NCI-H1694 treated with DMSO at 0.1 percent for 48 hours (cell line): ENCODE measurements around the gene MPV17L.
"Not testable (repeated sequence)": the region's sequence is repeated elsewhere in the genome, so short reads cannot be mapped to it uniquely, and the experiment has no call there.

Experiments used
- DNase-seq: peaks from one replicate; lab custom pipeline; 2025; lab: John Stamatoyannopoulos, UW

The MPV17L gene

DNA sequence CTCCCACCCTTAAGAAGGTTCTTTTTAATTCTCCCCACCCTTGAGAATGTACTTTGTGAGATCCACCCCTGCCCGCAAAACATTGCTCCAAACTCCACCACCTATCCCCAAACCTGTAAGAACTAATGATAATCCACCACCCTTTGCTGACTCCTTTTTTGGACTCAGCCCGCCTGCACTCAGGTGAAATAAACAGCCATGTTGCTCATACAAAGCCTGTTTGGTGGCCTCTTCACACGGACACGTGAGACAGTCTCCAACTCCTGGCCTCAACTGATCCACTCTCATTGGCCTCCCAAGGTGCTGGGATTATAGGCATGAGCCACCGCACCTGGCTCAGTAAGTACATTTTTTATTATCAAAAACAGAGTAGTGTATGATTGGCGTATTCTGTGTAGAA lies 13.9 kb downstream of the MPV17L start:
- not testable (repeated sequence) for DNase-seq

- DNase-seq = no peak
Observed at GRCh38 chr16:15415511-15415985, 20.0 kb downstream of the MPV17L start.

DNA sequence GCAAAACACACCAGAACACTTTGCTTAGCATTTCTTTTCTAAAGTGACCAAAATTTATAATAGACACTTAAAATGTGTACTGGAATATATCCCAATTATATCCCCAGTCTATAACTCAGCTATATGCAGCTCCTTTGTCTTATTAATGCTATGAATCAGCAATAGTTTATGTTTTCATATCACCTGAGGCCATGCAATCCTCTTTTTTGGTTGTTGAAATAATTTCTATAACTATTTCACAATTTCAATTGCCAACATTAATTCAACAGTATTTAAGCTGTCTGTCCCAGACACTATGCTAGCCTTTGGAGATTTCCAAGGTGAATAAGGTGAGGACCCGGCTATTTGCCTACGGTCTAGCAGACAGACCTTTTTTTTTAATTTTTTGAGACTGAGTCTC lies 21.6 kb downstream of the MPV17L start:
- no peak for DNase-seq

- no peak for DNase-seq
Observed at GRCh38 chr16:15418206-15418605, 22.7 kb downstream of the MPV17L start.

DNA sequence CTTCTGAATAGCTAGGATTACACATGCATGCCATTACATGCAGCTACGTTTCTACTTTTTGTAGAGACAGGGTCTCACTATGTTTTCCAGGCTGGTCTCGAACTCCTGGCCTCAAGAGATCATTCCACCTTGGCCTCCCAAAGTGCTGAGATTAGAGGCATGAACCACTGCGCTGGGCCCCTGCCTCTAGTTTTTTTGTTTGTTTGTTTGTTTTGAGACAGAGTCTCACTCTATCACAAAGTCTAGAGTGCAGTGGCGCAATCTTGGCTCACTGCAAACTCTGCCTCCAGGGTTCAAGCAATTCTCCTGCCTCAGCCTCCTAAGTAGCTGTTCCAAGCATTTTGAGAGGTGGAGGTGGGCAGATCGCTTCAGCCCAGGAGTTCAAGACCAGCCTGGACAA lies 26.1 kb downstream of the MPV17L start:
- not testable (repeated sequence) for DNase-seq

DNA sequence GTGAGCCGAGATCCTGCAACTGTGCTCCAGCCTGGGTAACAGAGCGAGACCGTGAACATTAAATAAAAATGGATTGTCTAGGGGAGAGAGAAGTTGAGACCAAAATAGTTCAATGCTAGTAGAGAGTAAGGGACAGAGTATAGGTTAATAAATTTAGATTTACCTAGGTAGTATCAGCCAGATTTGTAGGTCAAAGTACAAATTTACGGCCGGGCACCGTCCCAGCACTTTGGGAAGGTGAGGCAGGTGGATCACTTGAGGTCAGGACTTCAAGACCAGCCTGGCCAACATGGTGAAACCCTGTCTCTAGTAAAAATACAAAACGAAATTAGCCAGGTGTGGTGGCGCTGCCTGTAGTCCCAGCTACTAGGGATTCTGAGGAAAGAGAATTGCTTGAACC lies 26.7 kb downstream of the MPV17L start:
- no peak for DNase-seq

GRCh38 chr16:15425861-15426260 lies 30.3 kb downstream of the MPV17L start:
- DNase-seq = no peak

DNA sequence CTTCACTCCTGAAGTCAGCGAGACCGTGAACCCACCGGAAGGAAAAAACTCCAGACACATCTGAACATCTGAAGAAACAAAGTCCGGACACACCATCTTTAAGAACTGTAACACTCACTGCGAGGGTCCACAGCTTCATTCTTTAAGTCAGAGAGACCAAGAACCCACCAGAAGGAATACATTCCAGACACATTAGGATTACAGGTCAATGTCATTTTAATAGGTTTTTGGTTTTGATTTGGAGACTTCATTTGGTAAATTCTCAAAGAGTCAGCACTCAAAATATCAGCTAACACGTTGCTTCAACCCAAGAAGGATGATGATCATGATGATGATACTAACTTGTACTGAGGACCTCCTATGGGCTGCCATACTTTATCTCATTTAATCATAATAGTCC lies 31.2 kb downstream of the MPV17L start:
- no peak for DNase-seq

- peak; percentile 63 for DNase-seq
Observed at GRCh38 chr16:15427648-15428239, 32.2 kb downstream of the MPV17L start.

DNA sequence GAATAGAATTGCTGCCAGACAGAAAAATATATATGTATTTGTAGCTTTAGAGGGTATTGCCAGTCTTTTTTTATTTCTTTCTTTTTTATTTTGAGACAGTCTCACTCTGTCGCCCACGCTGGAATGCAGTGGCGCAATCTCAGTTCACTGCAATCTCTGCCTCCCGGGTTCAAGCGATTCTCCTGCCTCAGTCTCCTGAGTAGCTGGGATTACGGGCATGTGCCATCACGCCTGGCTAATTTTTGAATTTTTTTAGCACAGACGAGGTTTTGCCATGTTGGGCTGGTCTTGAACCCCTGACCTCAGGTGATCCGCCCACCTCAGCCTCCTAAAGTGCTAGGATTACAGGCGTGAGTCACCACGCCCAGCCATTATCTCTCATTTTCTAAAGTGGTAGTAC lies 35.3 kb downstream of the MPV17L start:
- not testable (repeated sequence) for DNase-seq

GRCh38 chr16:15434079-15434424 lies 38.5 kb downstream of the MPV17L start:
- no peak for DNase-seq

- DNase-seq = peak; percentile 31
Observed at GRCh38 chr16:15434425-15435215, 39.1 kb downstream of the MPV17L start, which contains the start of gene BMERB1. BMERB1 (plus strand) TSS chr16:15434588; CDS start chr16:15434654, 66 bp downstream.

DNA sequence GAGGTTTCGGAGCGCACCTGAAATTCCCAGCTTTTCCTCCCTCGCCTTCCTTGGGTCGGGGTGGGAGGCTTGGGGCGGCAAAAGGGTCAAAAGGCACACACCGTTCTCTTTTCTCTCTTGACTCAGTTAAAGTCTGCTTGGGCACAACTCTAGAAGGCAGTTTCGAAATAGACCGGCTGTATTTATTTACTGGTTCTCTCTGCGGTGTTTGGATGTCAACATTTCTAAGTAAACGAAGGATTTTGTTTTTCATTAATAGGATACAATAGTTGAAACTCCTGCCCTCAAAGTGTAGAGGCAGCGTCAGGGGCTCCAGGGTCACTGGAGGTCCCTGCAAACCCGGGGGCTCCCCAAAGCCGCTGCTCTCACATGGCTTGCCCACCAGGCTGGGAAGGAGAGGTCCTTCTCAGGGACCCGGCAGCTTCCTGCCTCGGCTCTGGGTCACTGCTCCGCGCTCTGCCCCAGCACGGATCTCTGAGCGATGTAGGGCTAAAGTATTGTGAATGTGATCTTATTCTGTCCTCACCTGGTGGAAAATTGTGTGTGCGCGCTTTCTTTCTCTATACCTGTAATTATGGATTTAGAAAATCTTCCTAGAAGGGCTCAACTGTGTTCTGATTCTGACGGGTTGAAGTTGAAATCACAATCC lies 39.8 kb downstream of the MPV17L start:
- no peak for DNase-seq

GRCh38 chr16:15439102-15439501 lies 43.5 kb downstream of the MPV17L start:
- no peak for DNase-seq

GRCh38 chr16:15439521-15439920 lies 44.0 kb downstream of the MPV17L start:
- DNase-seq = no peak

DNA sequence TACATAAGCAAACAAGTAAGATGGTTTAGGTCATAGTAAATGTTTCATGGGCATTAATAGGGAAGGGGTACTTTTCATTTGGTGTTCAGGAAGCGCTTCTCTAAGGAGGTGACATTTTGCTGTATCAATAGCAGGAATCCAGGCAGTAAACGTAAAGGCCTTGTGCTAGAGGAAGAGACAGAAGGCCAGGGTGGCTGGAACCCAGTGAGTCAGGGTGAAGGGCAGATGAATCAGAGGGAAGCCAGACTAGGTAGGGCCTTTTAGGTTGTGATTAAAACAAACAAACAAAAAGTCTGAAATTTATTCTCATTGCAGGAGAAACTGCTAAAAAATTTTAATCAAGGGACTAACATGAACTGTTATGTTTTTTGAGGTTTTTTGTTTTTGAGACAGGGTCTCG lies 45.3 kb downstream of the MPV17L start:
- no peak for DNase-seq

- not testable (repeated sequence) for DNase-seq
Observed at GRCh38 chr16:15442140-15442539, 46.6 kb downstream of the MPV17L start.

GRCh38 chr16:15443753-15444152 lies 48.2 kb downstream of the MPV17L start:
- no peak for DNase-seq

- no peak for DNase-seq
Observed at GRCh38 chr16:15444264-15444663, 48.7 kb downstream of the MPV17L start.

- DNase-seq = no peak
Observed at GRCh38 chr16:15445450-15445849, 49.9 kb downstream of the MPV17L start.

DNA sequence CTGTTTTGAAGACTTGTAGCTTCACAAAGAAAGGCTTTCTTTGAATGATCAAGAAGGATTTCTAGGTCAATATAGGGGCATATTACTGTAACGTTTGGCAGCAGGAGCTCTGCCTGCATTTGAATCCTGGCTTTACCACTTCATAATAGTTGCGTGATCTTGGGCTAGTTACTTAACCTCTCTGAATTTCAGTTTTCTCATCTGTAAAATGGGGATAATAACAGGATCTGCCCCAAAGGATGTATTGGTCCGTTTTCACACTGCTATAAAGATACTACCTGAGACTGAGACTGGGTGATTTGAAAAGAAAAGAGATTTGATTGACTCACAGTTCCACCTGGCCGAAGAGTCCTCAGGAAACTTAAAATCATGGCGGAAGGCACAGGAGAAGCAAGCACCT lies 51.3 kb downstream of the MPV17L start:
- no peak for DNase-seq

GRCh38 chr16:15450624-15451023 lies 55.1 kb downstream of the MPV17L start:
- DNase-seq = no peak

DNA sequence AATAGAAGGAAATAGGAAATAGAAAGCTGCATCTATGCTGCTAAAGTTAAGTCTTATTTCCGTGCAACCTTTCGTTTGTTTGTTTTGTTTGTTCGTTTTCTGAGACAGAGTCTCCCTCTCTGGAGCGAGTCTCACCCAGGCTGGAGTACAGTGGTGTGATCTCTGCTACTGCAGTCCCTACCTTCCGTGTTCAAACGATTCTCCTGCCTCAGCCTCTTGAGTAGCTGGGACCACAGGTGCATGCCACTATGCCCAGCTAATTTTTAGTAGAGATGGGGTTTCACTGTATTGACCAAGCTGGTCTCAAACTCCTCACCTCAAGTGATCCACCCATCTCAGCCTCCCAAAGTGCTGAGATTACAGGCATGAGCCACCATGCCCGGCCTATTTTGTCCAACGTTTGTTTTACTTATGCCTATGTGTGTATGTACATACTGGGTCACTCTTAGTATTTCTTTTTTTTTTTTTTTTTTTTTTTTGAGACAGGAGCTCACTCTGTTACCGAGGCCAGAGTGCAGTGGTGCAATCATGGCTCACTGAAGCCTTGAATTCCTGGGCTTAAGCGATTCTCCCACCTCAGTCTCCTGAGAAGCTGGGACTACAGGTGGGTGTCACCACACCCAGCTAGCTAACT lies 55.7 kb downstream of the MPV17L start:
- no peak for DNase-seq
